Stimulated activated CD4-positive, alpha-beta T cell treated with anti-CD3 and anti-CD28 coated beads, TNF-alpha, amount 100 ng/mL, for 48 hours (primary cell): Measurements from ENCODE around the gene CHI3L2.

Experiments used
- DNase-seq, 3 donors: peaks; one replicate each; pipeline ENCODE4 v3.0.0-alpha.2; 2020; ENCODE audit warnings: low read depth in 3 of 3

Gene CHI3L2

DNA sequence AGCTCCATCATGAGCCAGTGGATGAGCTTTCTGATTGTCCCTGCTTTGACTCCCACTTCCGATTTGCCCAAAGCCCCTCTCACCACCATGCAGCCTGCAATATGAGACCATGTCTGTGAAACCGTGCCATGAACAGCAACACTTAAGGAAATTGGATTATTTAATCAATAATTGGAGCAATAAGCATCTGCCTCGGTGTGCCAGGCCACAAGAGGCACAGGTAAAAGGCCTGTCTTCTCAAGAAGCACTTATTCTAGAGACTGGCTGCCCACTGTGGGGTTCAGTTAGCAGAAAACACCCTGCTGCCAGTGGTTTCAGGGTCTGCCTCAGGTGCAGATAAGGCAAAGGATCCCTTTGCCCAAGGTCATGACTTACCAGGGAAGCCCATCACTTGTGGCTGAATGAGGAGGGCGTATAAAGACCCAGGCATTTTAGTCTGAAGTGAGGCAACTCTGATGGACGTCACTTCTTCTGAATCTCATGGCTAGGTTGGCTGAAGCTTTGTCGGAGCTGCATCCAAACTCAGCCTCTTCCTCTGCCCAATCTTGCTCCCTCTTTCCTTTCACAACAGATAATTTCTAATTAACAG lies 7.1 kb upstream of the CHI3L2 start:
- DNase-seq = no peak

DNA sequence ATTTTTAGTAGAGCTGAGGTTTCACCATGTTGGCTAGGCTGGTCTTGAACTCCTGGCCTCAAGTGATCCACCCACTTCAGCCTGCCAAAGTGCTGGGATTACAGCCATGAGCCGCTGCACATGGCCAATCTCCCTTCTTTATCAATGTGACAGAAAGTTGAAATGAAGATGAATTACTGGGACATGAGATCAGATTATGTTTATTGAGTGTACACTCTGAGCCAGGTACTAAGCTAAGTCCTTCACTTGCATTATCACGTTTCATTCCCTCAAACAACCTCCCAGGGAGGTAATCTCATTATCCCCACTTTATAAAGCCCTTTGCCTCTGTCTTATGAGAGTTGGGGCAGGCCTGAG lies 6.3 kb upstream of the CHI3L2 start:
- no peak for DNase-seq

DNA sequence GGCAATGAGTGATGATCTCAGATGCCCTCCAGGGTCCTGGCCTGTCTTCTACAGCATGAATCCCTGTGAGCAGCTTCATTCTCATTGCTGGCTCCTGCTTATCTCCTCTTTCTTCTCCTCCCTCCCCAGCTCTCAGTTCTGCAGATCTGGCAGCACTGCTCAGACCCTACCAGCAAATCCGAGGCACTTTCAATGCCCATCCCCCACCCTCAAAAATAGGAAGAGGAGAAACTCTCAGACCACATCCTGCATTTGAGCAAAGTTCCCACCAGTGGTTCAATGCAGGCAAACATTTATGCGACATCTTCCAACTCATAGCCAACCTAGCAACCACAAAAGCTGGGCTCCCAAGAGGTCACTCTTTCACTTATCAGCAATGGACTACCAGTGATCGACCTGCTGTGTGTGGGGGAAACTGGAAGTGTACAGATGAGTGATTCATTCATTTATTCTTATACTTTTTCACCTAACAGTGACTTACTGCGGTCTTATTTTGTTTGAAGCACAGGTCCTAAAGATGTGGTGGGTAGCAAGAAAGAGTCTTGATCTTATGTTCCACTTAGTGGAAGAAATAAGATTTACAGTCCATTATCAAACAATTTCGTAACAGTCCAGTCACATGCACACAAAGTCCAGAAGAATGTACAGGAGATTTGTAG lies 5.8 kb upstream of the CHI3L2 start:
- DNase-seq = peak in 1 of 3 donors; percentile 39

- peak; percentile 58 to 86 (median 60) for DNase-seq
Observed at GRCh38 chr1:111222308-111223125, 5.0 kb upstream of the CHI3L2 start.

DNA sequence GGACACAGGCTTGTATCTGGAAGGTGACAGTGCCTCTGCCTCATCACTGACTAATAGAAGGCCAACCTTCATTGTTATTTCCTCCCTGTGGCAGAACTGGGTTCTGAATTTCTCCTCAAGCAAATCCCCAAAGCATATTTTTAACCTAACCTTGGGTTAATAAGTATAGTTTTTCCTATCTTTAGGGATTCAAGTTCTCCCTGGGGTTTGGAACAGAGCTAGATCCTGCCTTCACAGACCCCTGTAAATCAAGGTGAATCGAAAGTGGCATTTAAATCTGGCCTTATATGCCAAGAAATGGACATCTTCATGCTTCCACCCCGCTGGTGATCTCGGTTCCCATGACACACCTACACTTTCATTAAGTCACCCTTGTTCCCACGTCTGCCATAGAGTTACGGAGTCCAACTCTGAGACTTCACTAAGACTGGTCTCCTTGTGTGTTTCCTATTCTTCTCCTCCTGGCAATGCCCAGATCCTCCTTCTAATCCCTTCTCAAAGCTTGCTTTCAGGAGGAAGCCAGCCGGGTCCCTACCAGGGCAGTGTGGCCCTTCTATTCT lies 4.3 kb upstream of the CHI3L2 start:
- DNase-seq = no peak

- DNase-seq = no peak
Observed at GRCh38 chr1:111225091-111225490, 2.4 kb upstream of the CHI3L2 start.

DNA sequence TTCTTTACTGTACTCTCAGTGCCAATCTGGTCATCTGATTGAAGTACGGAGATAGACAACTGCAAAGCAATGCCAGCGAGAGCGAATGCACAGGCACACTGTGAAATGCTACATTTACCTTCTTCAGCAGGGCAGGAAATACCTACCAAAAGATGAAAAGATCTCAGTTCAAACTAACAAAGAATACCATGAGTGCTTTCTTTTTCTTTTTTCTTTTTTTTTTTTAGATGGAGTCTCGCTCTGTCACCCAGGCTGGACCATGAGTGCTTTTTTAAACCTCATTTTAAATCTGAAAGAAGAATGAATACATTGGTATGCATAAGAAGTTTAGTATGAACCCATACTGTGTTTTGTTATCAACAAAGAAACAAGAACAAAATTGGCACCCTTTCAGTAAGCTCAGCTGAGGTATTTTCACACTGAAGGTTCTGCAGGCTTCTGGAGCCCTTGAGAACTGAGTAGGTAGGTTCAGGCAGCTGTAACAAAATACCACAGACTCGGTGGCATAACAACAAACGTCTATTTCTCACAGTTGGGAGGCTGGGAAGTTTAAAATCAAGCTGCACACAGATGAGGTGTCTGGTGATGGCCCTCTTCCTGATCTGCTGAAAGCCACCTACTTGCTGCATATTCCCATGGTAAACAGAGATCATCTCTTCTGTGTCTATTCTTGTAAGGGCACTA lies 1.7 kb upstream of the CHI3L2 start:
- DNase-seq = no peak

GRCh38 chr1:111227851-111228747 lies 586 bp downstream of the CHI3L2 start:
- DNase-seq = no peak

DNA sequence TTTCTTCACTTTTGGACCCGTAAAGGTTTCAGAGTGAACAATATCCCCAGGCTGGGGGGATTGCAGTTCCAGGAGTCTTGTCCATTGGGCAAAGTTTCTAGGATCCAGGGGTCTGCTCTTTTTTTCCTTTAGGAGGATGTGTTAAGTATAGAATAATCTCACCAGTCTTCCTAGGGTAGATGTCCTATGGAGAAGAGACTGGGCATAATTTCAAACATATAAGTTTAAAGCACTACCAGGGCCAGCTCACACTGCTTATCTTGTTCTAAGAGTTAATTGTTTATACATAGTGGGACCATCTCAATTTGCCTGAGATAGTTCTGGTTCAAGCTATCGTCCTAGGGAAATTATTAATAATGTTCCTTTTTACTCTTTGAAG lies 1.2 kb downstream of the CHI3L2 start:
- no peak for DNase-seq

DNA sequence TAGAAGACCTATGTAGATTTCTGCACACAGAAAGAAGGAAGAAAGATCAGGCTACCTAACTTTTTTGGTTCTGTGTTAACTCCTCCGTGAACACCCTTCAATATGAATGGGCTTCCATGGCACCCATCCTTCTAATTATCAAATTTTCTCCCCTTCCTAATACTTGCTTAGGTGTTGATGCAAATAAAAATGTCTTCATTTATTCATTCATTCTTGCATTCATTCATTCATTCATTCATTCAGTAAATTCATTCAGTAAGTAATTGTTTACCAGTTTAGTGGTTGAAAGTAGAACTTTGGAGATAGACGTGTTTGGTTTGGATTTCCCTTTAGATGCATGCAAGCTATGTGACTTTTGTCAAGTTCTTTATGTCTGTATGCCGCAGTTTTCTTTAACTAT lies 4.6 kb downstream of the CHI3L2 start:
- no peak for DNase-seq

GRCh38 chr1:111234258-111234657 lies 6.7 kb downstream of the CHI3L2 start:
- no peak for DNase-seq

DNA sequence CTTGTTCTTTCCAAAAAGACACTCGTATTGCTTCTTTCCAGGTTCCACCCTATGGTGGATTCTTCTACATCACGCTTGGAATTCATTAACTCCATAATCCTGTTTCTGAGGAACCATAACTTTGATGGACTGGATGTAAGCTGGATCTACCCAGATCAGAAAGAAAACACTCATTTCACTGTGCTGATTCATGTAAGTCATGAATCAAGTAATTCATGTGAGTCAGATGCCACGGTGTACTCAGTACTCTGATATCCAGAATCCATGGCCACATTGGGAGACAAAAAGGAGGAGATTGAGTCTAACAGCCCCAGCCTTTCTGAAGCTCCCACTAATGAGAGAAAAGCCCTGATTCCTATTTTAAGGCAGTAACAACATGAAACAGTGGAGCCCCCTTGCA lies 7.4 kb downstream of the CHI3L2 start:
- no peak for DNase-seq

DNA sequence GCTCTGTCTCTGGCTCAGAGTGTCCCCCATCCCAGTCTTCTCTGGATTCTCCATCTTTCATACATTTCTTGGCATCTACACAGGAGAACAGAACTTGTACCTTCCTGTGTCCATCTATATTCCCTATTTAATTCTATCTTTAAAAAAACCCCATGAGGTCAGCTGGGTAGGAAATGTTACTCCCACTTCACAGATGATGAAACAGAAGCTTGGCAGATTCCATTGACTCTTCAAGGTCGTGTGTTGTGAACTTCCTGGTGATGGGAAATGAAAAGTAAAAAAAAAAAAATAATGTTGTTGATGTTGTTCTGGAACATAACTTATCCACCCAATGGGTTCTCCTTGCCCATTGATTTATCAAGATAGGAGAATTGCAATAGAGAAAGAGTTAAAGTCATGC lies 8.9 kb downstream of the CHI3L2 start:
- DNase-seq = no peak

- no peak for DNase-seq
Observed at GRCh38 chr1:111236806-111237205, 9.3 kb downstream of the CHI3L2 start.

- no peak for DNase-seq
Observed at GRCh38 chr1:111238056-111238795, 10.7 kb downstream of the CHI3L2 start.

DNA sequence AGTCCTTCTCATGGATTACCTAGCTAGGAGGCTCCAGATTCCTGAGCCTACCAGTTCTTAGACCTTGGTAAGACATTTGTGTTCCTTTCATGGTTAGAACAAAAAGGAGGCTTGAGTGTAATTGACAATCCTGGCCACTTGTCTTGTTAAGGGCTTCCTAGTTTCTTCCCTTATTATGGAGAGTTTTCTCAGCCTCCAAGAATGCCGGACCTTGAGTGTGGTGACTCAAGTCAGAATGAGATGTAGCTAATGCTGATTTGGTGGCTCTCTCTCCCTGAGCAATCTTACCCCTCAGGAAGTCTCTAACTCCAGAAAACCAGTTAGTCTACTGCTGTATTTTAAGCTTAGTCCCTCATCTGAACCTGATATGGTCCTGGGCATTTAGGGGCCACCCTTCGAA lies 14.3 kb downstream of the CHI3L2 start:
- no peak for DNase-seq

- no peak for DNase-seq
Observed at GRCh38 chr1:111242805-111243523, 15.5 kb downstream of the CHI3L2 start.

DNA sequence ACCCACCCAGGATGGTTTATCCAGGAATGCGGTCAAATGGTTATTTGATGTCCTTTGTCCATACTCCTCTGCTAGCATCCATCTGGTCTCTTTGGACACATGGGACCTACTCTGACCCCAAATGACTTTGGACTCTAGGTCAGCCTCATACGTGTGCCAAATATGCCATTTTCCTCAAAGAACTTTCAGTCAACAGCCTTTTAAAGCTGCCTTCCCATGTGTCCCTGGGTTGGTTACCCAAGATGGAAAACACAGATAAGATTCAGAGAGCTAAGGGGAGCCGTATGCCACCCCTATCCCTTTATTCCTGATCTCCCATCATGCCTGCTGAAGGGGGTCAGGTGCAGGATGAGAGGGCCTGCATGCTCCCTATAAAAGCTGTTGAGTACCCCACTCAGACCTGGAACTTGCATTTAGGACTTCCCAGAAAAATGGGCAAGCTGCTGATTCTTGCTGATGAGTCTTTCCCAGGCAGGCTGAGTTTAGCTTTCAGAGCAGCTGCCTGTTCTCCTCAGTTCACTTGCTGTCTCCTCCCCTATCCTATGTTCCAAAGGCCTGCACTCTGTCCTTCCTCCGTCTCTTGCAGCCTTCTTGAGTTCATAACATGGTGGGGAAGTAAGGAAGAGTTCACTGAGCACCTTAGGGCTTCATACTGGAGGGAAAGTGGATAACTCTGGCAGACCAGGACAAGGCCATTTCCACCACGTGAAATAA lies 19.8 kb downstream of the CHI3L2 start:
- no peak for DNase-seq

GRCh38 chr1:111249960-111250359 lies 22.4 kb downstream of the CHI3L2 start:
- no peak for DNase-seq
